HG03095 (cell line): ENCODE data around the gene CYP4V2.
A peak's percentile ranks its signal among the peaks of the same experiment; 100 is the strongest.

ENCODE experiments used
- ATAC-seq: cut with Tn5 transposase; IDR thresholded peaks from one replicate; pipeline ENCODE4 v1.9.1; 2021; ENCODE audit warnings: moderate library complexity; ENCODE audit not compliant: unreplicated experiment

CYP4V2 gene

DNA sequence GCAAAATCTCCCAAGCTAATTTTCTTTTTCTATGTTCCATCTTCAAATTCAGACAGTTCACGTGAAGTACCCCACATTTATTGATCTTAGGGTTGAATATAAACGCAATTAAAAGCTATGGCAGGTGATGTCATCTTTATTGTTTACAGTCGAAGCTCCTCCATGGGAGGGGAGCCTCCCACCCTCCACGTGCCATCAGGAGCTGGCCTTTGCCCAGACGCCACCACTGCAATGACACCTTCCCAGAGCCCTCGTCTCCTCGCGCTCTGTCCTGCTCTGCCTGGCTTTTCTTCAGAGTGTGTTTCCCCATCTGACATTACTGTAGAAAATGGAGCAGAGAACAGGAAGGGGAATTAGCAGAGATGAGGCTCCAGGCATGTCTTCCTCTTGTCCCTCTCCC lies 18.8 kb upstream of the CYP4V2 start:
- ATAC-seq, result no peak

GRCh38 chr4:186188107-186188506 lies 3.3 kb upstream of the CYP4V2 start:
- no peak for ATAC-seq

DNA sequence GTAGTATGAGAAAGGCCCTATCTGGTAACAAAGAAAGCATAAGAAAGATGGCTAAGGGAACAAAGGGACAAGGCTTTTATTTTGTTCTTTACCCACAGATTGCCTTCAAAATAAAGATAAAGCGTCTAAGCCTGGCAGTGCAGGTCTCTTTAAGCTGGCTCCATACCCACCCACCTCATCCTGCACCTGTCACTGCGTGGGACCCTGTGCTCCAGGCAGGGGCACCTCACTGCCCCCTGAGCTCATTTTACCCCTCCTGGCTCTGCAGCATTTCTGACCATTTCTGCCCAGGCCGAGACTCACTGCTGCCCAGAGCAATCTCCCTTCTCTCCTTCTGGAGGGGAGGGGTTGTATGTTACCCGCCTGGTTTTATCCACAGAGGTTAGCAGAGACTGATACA lies 1.7 kb upstream of the CYP4V2 start:
- ATAC-seq, result no peak

DNA sequence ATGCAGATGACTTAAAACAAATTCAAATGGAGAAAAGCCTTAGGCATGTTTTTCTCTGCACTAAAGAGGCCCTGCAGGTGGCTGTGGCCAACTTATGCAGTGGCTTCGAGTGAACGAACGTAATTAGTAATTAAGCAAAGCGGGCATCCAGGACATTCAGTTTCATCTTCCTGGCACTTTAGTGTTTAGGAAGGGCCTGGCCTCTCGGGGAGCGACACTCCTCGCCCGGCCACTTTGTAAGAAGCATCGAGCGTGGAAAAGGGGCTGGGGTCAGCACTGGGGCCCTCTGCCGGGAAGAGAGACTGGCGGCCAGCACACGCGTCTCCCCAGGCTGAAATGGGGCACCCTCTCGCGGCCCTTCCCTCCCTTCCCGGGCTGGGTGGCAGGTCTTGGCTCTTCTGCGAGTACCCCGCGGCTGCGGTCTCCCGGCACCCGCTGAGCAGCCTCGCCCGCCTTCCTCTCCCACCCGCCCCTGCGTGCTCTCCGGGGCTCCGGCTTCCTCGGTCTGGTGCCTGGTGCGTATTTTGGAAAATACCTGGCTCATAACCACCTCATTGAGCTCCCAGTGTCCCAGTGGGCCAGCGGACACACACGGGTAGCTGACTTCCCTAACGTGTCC lies 677 bp upstream of the CYP4V2 start:
- ATAC-seq, result peak; percentile 31

- ATAC-seq, result no peak
Observed at GRCh38 chr4:186192066-186192612, 772 bp downstream of the CYP4V2 start.

DNA sequence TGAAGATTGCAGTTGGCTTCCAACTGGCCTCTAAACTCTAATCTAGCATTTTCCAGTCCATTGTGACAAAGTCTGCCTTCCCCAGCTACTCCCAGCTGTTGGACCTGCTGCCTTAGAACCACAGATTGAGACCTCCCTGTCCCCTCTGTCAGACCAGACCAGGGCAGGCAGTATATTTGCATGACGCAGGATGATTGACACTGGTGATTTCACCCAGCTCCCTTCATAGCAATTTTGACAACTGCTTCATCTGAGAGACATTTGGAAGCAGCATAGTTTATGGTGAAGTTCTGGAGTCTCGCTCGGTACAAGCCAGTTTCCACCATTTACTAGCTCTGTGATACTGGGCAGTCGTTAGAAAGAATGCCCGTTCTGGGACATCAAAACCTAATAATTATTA lies 2.5 kb downstream of the CYP4V2 start:
- ATAC-seq, result no peak

- no peak for ATAC-seq
Observed at GRCh38 chr4:186196063-186196462, 4.7 kb downstream of the CYP4V2 start.

GRCh38 chr4:186200516-186200915 lies 9.1 kb downstream of the CYP4V2 start:
- no peak for ATAC-seq

DNA sequence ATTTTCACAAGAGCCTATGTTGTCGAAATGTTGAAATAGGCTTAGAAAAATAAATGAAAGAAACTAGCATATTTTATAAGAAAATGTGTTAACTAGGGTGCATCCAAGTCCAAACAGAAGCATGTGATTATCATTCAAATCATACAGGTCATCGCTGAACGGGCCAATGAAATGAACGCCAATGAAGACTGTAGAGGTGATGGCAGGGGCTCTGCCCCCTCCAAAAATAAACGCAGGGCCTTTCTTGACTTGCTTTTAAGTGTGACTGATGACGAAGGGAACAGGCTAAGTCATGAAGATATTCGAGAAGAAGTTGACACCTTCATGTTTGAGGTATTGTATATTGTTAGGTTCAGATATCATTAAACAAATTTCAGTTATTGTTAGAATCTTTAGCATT lies 9.6 kb downstream of the CYP4V2 start:
- ATAC-seq, result no peak

- ATAC-seq, result peak; percentile 79
Observed at GRCh38 chr4:186201535-186202230, 10.3 kb downstream of the CYP4V2 start.

DNA sequence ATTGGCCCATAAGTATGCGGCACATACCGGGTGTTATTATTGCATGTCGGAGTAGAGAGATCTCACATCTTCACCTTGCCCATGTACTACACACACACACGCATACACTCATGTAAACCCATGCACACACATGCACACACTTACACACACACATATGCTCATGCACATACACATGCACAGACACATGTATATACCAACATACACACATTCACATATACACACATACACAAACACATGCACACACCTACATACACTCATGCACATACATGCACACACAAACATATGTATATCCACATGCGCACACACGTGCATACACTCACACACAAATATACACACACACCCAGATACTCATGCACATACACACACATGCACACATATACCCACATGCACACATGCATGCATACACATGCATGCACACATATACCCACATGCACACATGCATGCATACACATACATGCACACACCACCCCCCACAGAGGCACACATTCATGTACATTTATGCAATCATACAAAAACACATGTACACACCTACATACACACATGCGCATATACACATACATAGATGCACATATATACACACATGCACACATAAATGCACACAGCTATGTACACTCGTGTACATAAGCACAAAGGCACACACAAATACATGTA lies 11.2 kb downstream of the CYP4V2 start:
- no peak for ATAC-seq

DNA sequence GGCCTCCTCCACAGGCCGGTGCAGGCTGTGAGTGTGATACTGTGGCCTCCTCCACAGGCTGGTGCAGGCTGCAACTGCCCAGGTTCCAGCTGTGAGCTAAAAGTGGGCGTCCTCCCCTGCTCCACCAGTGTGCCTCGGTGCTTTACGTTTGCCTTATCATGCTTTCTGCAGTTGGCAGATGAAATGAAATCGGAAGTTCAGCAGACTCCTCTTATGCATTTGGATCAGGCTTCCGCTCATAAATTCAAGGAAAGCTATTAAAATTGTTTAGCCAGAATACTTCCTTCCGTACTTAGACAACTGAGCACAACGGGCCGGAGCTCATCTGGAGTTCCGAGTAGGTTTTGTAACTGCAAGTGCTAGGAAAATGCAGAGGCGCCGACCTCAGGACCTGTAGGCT lies 12.0 kb downstream of the CYP4V2 start:
- no peak for ATAC-seq

GRCh38 chr4:186204103-186204559 lies 12.8 kb downstream of the CYP4V2 start:
- peak; percentile 40 for ATAC-seq

- ATAC-seq, result no peak
Observed at GRCh38 chr4:186204686-186205085, 13.3 kb downstream of the CYP4V2 start.

DNA sequence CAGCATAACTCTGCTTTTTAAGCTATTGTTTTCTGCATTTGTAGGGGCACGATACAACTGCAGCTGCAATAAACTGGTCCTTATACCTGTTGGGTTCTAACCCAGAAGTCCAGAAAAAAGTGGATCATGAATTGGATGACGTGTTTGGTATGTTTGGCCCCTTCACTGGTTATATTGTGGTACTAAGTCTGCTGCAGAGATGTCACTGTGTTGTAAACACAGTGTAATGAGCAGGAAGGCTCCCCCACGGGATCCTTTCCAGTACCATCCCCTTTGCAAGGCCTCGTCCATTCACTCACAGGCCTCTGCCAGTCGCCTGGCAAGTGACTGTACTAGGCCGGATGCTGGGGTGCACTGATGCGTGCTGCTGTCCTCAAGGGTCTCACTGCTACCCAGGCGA lies 13.8 kb downstream of the CYP4V2 start:
- ATAC-seq, result no peak

- no peak for ATAC-seq
Observed at GRCh38 chr4:186216465-186217024, 25.2 kb downstream of the CYP4V2 start.

DNA sequence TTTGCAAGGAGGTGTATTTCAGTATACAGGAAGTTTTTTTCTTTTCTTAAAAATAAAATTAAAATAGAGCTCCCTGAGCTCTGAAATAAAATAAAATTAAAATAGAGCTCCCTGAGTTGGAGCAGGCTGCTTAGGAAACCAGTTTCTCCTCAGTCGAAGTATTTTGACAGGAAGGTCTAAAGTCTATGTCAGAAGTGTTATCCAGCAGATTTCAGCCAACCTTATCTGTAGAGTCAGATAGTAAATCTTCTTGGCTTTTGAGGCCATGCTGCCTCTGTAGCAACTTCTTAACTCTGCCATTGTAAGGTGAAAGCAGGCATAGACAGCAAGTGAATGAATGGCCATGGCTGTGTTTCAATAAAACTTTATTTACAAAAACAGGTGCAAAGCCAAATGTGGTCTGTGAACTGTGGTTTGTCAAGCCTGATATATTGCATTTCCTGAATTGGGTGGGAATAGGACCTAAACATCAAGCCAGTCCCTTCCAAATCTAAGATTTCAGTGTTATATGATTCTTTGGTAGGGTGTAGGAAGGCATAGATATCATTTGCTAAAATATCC lies 26.4 kb downstream of the CYP4V2 start:
- ATAC-seq, result no peak

DNA sequence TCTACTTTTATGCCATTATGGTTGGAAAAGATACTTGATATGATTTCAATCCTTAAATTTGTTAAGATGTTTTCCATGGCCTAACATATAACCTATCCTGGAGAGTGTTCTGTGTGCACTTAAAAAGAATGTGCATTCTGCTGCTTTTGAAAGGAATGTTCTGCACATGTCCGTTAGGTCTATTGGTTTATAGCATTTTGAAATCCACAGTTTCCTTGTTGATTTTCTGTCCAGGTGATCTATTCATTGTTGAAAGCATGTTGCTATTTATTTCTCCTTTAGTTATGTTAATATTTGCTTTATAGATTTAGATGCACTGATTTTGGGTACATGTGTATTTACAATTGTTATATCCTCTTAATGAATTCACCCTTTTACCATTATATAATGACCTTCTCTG lies 30.3 kb downstream of the CYP4V2 start:
- ATAC-seq, result no peak

DNA sequence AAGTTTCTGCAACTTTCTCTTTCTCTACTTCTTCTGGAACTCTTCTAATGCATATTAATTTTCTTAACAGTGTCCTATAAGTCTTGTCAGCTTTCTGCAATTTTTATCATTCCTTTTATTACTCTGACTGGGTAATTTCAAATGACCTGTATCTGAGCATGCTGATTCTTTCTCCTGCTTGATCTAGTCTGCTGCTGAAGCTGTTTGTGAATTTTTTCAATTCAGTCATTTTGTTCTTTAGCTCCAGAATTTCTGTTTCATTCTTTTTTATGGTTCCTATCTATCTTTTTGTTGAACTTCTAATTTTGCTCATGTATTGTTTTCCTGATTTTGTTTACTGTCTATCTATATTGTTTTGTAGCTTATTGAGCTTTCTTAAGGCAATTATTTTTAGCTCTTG lies 34.5 kb downstream of the CYP4V2 start:
- ATAC-seq, result no peak

- no peak for ATAC-seq
Observed at GRCh38 chr4:186226521-186227189, 35.3 kb downstream of the CYP4V2 start.

GRCh38 chr4:186227221-186227620 lies 35.9 kb downstream of the CYP4V2 start, which contains the start of gene KLKB1:
Gene KLKB1 (plus strand): TSS chr4:186227507. CDS start chr4:186228196, 689 bp downstream.
- no peak for ATAC-seq
